Trophoblast cell (in vitro differentiated cells and primary cell): Measurements from ENCODE around the gene MRPS31.

Experiments
- DNase-seq, 2 donors: peaks; one replicate each; pipeline ENCODE4 v3.0.0-alpha.2; 2016
- H2AFZ ChIP-seq: 2 replicates; pipeline ENCODE4 v1.6.1; 2013; ENCODE audit warnings: low read length, moderate library complexity, mild to moderate bottlenecking; ENCODE audit not compliant: insufficient read depth, poor library complexity
- H2AK5ac ChIP-seq: 2 replicates; pipeline ENCODE4 v1.6.1; 2013; ENCODE audit warnings: mild to moderate bottlenecking, low read length
- H2BK120ac ChIP-seq: 2 replicates; pipeline ENCODE4 v1.6.1; 2013; ENCODE audit warnings: low read length, mild to moderate bottlenecking, moderate library complexity; ENCODE audit not compliant: insufficient read depth, poor library complexity
- H2BK12ac ChIP-seq: 2 replicates; pipeline ENCODE4 v1.6.1; 2013; ENCODE audit warnings: mild to moderate bottlenecking, low read length, moderate library complexity
- H2BK5ac ChIP-seq: 2 replicates; pipeline ENCODE4 v1.6.1; 2013; ENCODE audit warnings: low read length, low read depth, moderate library complexity, mild to moderate bottlenecking; ENCODE audit not compliant: poor library complexity
- H3K14ac ChIP-seq: 2 replicates; pipeline ENCODE4 v1.6.1; 2013; ENCODE audit warnings: mild to moderate bottlenecking, low read length
- H3K18ac ChIP-seq: 2 replicates; pipeline ENCODE4 v1.6.1; 2013; ENCODE audit warnings: mild to moderate bottlenecking, low read length
- H3K23ac ChIP-seq: 2 replicates; pipeline ENCODE4 v1.6.1; 2013; ENCODE audit warnings: low read length
- H3K27ac ChIP-seq: 2 replicates; pipeline ENCODE4 v1.5.1; 2013; ENCODE audit warnings: low read depth, mild to moderate bottlenecking, inconsistent platforms, low read length, moderate library complexity
- H3K27me3 ChIP-seq: 2 replicates; pipeline ENCODE4 v1.6.1; 2013; ENCODE audit warnings: inconsistent platforms, mild to moderate bottlenecking, low read length, moderate library complexity; ENCODE audit not compliant: insufficient read depth
- H3K36me3 ChIP-seq, 2 experiments: 1 replicate in 1 of 2; 2 replicates in 1 of 2; pipeline ENCODE4 v1.6.1; 2013; ENCODE audit warnings: low read length in 2 of 2, mild to moderate bottlenecking in 2 of 2, moderate library complexity in 1 of 2; ENCODE audit not compliant: insufficient read depth in 2 of 2, control insufficient read depth in 1 of 2
- H3K4ac ChIP-seq: 2 replicates; pipeline ENCODE4 v1.6.1; 2013; ENCODE audit warnings: low read depth, mild to moderate bottlenecking, low read length, moderate library complexity
- H3K4me1 ChIP-seq, 2 experiments: 1 replicate in 1 of 2; 2 replicates in 1 of 2; pipeline ENCODE4 v1.6.1; 2013; ENCODE audit warnings: low read length in 2 of 2, mild to moderate bottlenecking in 2 of 2, moderate library complexity in 1 of 2; ENCODE audit not compliant: insufficient read depth in 2 of 2, control insufficient read depth in 1 of 2
- H3K4me2 ChIP-seq: 2 replicates; pipeline ENCODE4 v1.6.1; 2013; ENCODE audit warnings: inconsistent platforms, mild to moderate bottlenecking, low read length, moderate library complexity
- H3K4me3 ChIP-seq: 2 replicates; pipeline ENCODE4 v1.5.1; 2013; ENCODE audit warnings: mild to moderate bottlenecking, low read depth, low read length, inconsistent platforms
- H3K79me1 ChIP-seq: one replicate; pipeline ENCODE4 v1.6.1; 2013; ENCODE audit warnings: low read length
- H3K79me2 ChIP-seq: 2 replicates; pipeline ENCODE4 v1.6.1; 2013; ENCODE audit warnings: low read length, mild to moderate bottlenecking; ENCODE audit not compliant: control insufficient read depth, insufficient read depth, poor library complexity
- H3K9ac ChIP-seq: 2 replicates; pipeline ENCODE4 v1.6.1; 2013; ENCODE audit warnings: mild to moderate bottlenecking, low read length
- H3K9me3 ChIP-seq: 2 replicates; pipeline ENCODE4 v1.6.1; 2013; ENCODE audit warnings: low read depth, mild to moderate bottlenecking, control low read depth, inconsistent platforms, low read length; ENCODE audit not compliant: insufficient read depth
- H4K12ac ChIP-seq: 2 replicates; pipeline ENCODE4 v1.6.1; 2013; ENCODE audit warnings: low read depth, mild to moderate bottlenecking, low read length, moderate library complexity
- H4K8ac ChIP-seq: 2 replicates; pipeline ENCODE4 v1.6.1; 2013; ENCODE audit warnings: low read depth, mild to moderate bottlenecking, low read length, moderate library complexity
- H4K91ac ChIP-seq: one replicate; pipeline ENCODE4 v1.6.1; 2013; ENCODE audit warnings: low read depth, mild to moderate bottlenecking, low read length, moderate library complexity
- WGBS: extraction: QIAGEN DNeasy Blood & Tissue Kit; methylation state at CpG from one replicate; pipeline ENCODE4 v1.1.7; 2013; ENCODE audit warnings: missing lambda C conversion rate; ENCODE audit not compliant: insufficient read length, insufficient coverage; ENCODE audit errors: extremely low coverage; 5-methylcytosine and 5-hydroxymethylcytosine counted together

Gene MRPS31

GRCh38 chr13:40813667-40814454 lies 42.9 kb upstream of the MRPS31 start:
- no CpG with 5 or more reads among the region's 7 CpGs for WGBS

DNA sequence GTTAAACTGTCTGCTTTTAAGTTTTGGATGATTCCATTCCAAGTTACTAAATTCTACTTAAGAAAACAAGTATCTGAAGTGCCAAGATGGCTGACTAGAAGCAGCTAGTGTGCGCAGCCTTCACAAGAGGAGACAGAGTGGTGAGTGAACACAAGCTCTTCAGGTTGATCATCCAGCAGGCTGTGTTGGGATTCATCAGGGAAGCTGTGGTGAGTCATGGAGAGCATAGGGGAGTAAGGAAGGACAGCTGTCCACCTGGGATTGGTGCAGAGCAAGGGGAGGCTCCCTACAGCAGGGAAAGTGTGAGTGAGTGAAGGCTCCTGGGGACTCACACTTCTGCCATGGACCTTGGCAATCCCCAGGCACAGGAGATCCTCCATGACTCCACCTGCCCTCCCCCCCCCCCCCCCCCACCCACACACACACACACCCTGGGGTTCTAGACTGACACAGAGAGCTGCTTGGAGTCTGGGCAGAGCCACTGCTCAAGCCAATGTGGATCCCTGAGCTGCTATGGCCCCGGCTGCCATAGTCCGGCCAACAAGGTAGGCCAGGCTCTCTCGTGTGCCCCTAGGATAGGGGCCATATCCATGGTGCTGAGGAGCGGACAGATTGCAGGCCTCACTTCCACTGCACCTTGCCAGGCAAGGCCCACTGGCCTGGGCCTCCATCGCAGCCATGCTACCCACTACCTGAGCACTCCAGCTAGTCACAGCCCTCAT lies 41.9 kb upstream of the MRPS31 start:
- Histone ChIP-seq H3K27me3 (no peaks in the 10 kb centered on the region), H2AFZ (no peak overlapping the region), H3K4me2 (no peak overlapping the region), H3K4me1 (no peaks in the 10 kb centered on the region), H2BK120ac (no peak overlapping the region), H3K9me3 (peaks cover 5% of the 10 kb centered on the region), H3K18ac (no peak overlapping the region), H3K79me2 (no peaks in the 10 kb centered on the region), H3K9ac (no peak overlapping the region), H3K4ac (no peak overlapping the region), H4K12ac (peak overlapping the region; percentile 26), H3K36me3 (peaks cover 9 to 14% of the 10 kb centered on the region in 2 experiments), H2AK5ac (no peak overlapping the region), H3K4me3 (no peak overlapping the region), H3K79me1 (no peaks in the 10 kb centered on the region), H2BK12ac (no peak overlapping the region), H4K8ac (no peak overlapping the region), H3K14ac (no peak overlapping the region), H2BK5ac (no peak overlapping the region), H3K23ac (no peak overlapping the region), H3K27ac (no peak overlapping the region), H4K91ac (no peak overlapping the region)
- no CpG with 5 or more reads among the region's 6 CpGs for WGBS
- no peak for DNase-seq

More at GRCh38 chr13:40813667-40814454, 42.9 kb upstream of the MRPS31 start:
- Histone ChIP-seq H3K14ac (no peak overlapping the region), H3K79me2 (no peaks in the 10 kb centered on the region), H3K4me3 (no peak overlapping the region), H4K8ac (peak overlapping the region; percentile 20), H3K23ac (no peak overlapping the region), H3K79me1 (no peaks in the 10 kb centered on the region), H3K9me3 (peaks cover 5% of the 10 kb centered on the region), H2AK5ac (no peak overlapping the region), H3K9ac (no peak overlapping the region), H2BK12ac (no peak overlapping the region), H3K4me1 (no peaks in the 10 kb centered on the region), H3K27me3 (no peaks in the 10 kb centered on the region), H3K18ac (no peak overlapping the region), H3K36me3 (peaks cover 9 to 14% of the 10 kb centered on the region in 2 experiments), H2BK120ac (no peak overlapping the region), H3K4ac (no peak overlapping the region), H3K27ac (no peak overlapping the region), H4K12ac (no peak overlapping the region), H3K4me2 (no peak overlapping the region), H4K91ac (no peak overlapping the region), H2BK5ac (no peak overlapping the region), H2AFZ (no peak overlapping the region)
- DNase-seq = peak in 1 of 2 donors; percentile 40

DNA sequence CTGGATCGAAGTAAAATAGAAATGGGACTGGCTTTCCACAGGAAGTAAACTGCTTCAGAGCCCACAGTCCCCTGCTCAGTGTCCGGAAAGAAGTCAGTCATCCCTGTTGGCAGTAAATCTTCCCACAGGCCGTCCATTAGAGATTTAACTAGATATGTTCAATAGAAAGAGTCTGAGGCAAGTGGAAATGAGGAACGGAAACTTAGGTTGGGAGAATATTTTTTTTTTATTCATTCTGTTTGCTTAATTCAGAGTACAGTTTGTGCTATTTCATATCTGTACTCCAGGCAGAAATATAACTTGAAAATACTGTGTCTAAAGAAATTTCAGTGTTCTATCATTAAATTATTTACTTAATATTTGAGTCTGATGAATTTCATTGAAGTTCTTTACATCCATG lies 41.1 kb upstream of the MRPS31 start:
- Histone ChIP-seq H2AK5ac (no peak overlapping the region), H3K36me3 (peaks cover 9 to 18% of the 10 kb centered on the region in 2 experiments), H3K4me3 (no peak overlapping the region), H3K9ac (no peak overlapping the region), H4K91ac (no peak overlapping the region), H3K4ac (no peak overlapping the region), H3K14ac (no peak overlapping the region), H3K18ac (no peak overlapping the region), H2BK120ac (no peak overlapping the region), H4K8ac (no peak overlapping the region), H3K9me3 (peaks cover 5% of the 10 kb centered on the region), H2AFZ (no peak overlapping the region), H3K27me3 (no peaks in the 10 kb centered on the region), H4K12ac (no peak overlapping the region), H3K79me2 (no peaks in the 10 kb centered on the region), H3K79me1 (no peaks in the 10 kb centered on the region), H3K27ac (no peak overlapping the region), H3K23ac (no peak overlapping the region), H2BK5ac (no peak overlapping the region), H3K4me1 (no peaks in the 10 kb centered on the region), H2BK12ac (no peak overlapping the region), H3K4me2 (no peak overlapping the region)
- WGBS = no CpG with 5 or more reads among the region's 4 CpGs
- DNase-seq = no peak

DNA sequence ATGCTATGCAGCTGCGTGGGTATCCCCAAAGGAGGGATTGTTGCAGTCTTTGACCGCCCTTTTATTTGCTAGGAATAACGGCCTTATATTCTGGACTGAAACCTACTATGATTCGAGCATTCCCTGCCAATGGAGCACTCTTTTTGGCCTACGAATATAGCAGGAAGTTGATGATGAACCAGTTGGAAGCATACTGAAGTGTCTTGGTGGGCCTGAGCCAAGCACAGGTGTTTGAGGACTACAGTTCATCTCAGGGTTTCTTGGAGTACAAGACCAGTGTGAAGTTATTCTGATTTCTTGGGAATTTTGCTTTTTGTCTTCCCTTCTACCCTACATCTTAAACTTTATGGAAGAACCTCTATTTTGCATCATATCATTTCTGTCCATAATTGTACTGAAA lies 38.5 kb upstream of the MRPS31 start:
- no peaks in the 10 kb centered on the region for H3K79me2 ChIP-seq
- WGBS = no CpG with 5 or more reads among the region's 5 CpGs
- H2BK120ac ChIP-seq = no peak overlapping the region

More for the DNA sequence above, 38.5 kb upstream of the MRPS31 start:
- H3K14ac ChIP-seq = no peak overlapping the region
- no peak overlapping the region for H3K23ac ChIP-seq
- no peak overlapping the region for H2AK5ac ChIP-seq
- no peak overlapping the region for H3K18ac ChIP-seq
- peaks cover 5% of the 10 kb centered on the region for H3K9me3 ChIP-seq
- H3K27me3 ChIP-seq = no peaks in the 10 kb centered on the region
- no peak overlapping the region for H2BK12ac ChIP-seq
- no peak overlapping the region for H2AFZ ChIP-seq
- H3K27ac ChIP-seq = no peak overlapping the region
- H4K8ac ChIP-seq = no peak overlapping the region
- no peaks in the 10 kb centered on the region for H3K79me1 ChIP-seq
- no peak overlapping the region for H4K12ac ChIP-seq
- no peak for DNase-seq
- H3K4ac ChIP-seq = no peak overlapping the region
- peaks cover 13 to 27% of the 10 kb centered on the region in 2 experiments for H3K36me3 ChIP-seq
- no peak overlapping the region for H4K91ac ChIP-seq
- H3K9ac ChIP-seq = no peak overlapping the region
- no peak overlapping the region for H2BK5ac ChIP-seq
- H3K4me3 ChIP-seq = no peak overlapping the region
- H3K4me1 ChIP-seq = no peaks in the 10 kb centered on the region
- H3K4me2 ChIP-seq = no peak overlapping the region
